M059J (cell line): ENCODE measurements around the gene TFEB. TPM values are rescaled to one million over a fixed set of nuclear protein-coding genes. Genes with fewer than 3 reads are reported as not detected.
A peak's percentile ranks its signal among the peaks of the same experiment; 100 is the strongest.

Experiments
- DNase-seq: peaks from one replicate; pipeline ENCODE4 v3.0.0-alpha.2; 2012; ENCODE audit warnings: low read depth
- total RNA-seq: library from RNA; depleted of rRNA; stranded (reverse); fragments of >200 nt; shearing (Covaris generic); gene quantifications from 2 replicates; pipeline ENCODE4 v1.2.3, GENCODE V29; 2014; rRNA removed

Gene TFEB
- total RNA-seq, result 6.1 and 7.2 TPM in 2 replicates

DNA sequence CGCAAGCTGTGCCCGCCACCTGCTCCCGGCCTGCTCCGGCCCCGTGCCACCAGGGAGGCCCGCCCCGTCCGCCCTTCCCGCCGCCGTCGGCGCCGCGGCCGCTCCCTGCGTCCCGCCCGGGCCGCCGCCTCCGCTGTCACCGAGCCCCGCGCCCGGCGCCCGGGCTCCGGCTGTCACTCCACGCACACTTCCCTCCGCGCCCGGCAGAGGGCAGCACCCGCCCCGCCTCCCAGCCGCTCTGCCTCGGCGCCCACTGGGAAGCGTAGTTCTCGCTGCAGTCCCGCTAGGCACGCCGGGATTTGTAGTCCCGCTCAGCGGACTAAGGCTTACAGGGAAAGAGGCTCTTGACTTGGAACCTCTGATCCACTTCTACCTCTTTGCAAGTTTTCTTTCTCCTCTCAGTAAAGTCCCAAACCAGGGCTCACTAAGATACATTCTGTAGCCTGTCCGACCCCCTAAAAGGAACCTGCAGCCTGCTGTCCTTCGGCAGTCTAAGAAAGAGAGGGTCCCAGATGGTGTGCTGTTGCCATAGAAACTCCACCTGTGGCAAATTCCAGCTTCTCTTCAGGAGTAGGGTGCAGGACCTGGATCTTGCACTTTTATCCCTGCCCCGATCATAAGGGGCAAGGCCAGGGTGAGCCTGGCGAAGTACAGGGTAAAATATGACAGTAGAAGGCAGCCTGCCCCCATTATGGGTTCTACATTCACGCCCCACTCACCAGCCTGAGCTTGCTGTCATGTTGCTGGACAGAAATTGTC, at the start of gene TFEB:
Gene TFEB (minus strand): TSS at position 182 of the 759 bp plus-strand sequence. CDS start 44,395 bp downstream, outside the sequence.
- DNase-seq, result peak; percentile 92

DNA sequence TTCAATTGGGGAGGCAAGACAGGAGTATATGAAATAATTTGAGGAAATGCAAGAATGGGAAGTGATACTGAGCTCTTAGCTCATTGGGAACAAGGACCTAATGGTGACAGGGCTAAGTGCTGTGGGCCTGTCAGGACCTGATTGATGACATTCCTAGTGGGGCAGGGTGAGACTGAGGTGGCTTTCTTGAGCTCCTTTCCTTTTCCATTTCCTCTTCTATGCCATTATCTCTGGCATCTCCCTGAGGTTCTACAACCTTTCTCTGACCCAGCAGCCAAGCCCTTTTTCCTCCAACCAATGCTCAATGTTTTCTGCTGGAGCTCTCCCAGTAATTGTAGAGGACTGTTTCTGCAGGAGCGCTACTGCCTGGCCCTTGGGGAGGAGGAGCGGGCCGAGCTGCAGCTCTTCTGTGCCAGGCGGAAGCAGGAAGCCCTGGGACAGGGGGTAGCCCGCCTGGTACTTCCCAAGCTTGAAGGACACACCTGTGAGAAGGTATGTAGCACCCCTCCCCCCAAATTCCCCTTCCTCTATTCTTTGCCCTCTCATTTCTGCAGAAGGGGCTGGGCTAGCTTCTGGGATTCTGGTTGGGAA, 49.3 kb upstream of the TFEB start:
- peak; percentile 32 for DNase-seq

DNA sequence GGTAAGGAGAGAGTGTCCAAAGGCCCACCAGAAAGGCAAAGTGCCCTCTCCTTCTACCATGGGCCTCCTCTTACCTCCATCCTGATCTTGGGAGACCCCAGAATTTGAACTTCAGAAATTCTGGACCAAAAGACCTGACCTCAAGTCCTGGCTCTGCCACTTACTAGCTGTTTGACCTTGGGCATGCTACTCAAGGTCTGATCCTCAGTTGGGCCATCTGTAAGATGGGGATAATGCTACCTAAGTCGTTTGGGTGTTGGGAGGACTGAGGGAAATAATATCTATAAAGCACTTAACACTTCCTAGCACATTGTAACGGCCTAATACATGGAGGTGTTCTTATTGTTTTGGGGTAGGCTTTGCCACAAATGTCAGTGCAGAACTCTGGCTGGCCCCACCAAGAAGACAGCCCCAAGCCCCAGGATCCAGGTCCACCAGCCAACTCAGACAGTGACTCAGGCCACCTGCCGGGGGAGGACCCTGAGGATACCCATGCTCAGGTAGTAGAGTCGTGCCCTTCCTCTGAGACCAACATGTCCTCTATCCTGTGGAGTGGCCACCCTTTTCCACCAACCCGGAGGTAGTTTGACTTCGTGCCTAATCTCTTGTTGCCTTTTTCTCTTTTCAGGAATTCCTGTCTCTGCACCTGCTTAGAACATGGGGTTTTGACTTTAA, 47.8 kb upstream of the TFEB start:
- DNase-seq, result no peak

DNA sequence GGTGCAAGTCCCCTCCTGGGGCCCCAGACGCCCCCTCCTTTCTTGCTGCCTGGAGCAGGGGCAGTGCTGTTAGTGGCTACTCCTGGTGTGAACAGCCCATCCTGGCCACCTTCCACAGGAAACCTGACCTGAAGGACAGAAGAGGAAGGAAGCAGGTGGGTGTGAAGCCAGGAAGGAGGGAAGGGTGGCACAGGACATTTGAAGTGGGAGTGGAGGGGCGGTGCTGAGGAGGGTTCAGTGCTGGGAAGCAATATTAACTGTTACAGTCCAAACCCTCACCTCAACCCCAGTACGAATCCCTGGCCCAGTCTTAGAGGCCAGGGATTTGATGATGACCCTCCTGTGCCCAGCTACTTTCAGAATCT, 45.9 kb upstream of the TFEB start:
- peak; percentile 21 for DNase-seq

DNA sequence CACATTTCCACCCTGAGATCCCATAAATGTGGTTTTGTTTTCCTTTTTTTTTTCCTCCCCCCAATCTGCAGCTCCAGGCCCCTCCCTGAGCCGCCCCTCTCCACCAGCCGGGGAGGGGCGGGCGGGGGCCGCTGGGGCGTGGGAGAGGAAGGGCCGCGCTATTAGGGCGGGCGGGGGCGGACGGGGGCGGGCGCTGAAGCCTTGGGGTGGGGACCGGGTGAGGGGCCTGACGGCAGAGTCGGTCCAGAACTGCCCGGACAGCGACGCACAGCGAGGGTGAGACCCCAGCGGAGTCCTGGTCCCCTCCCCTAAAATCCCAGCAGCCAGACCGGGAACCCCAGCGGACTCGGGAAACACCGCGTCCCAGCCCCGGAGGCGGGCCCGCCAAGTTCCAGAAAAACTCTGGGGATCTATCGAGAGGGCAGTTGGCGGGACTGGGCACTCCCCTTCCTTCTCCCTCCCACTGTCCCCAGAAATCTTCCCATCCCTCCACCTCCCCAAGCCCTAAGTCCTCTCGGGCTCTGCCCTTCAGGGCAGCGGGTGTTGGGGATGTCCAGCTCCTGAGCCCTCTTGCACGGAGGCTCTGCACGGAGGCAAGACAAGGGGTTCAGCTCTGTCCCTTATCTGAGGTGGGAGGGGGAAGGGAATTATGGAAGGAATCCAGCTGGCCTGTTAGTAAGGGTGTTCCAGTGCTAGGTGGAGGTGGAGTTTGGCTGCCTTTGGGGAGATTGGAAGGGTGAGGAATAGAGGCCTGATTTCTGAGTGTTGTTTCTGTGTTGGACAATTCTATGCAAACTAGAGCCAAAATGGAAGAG, 45.4 kb upstream of the TFEB start, which contains the start of gene PRICKLE4:
Gene PRICKLE4 (plus strand): TSS at position 232 of the 815 bp plus-strand sequence. CDS start 2,692 bp downstream, outside the sequence.
- peak; percentile 76 for DNase-seq

DNA sequence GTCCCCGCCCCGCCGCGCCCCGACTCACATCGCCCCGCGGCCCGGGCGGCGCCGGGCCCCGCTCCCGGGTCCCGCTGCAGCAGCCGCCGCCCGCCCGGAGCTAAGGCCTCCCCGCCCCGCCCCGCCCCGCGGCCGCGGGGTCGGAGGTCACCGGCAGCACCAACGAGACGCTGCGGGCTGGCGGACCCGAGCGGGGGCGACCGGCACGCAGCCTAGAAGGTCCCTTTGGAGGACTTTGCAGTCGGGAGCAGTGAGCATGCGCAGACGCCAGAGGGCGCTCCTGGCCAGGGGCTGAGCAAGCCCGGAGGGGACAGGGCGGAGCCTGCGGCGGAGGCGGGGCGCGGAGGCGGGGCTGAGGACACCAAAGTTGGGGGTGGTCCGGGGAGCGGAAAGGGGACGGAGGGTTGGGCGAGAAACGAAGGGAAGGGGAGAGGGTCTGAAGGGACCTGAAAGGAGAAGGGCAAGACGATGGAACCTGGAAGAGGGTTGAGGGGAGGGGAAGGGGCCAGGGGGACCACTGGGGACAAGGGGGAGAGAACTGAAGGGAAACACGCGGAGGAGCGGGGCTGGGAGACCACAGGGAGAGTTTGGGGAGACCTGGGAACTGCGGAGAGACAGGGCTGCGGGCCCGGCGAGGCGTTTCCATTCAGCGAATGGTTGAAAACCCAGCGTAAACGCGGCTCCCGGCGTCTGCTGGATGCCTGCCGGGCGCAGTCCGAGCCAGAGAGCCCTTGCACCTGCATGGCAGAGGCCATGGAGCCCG, 44.6 kb upstream of the TFEB start, which contains the start of gene FRS3:
Gene FRS3 (minus strand): TSS at position 113 of the 763 bp plus-strand sequence. CDS start 2,913 bp downstream, outside the sequence.
- DNase-seq, result peak; percentile 89

GRCh38 chr6:41779336-41779735, 43.9 kb upstream of the TFEB start:
- DNase-seq, result no peak

DNA sequence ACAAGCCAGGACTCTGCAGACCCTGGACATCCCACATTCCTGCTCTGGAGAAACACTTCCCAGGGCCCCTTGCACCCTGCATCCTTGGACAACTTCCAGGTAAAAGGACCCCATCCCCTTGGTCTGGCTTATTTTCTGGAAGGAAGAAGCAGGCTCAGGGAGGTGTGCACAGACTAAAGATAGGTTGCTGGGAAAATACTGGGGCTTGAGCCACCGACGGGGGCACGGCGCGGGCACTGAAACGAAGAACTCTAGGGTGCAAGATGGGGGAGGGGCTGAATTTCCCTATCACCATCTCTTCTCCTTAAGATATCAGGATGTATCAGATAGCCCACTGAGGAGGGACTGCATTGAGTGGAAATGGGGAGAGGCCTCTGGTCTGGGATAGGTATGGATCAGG, 43.5 kb upstream of the TFEB start:
- no peak for DNase-seq

- DNase-seq, result no peak
Observed at GRCh38 chr6:41777551-41778285, 42.3 kb upstream of the TFEB start.

- DNase-seq, result no peak
Observed at GRCh38 chr6:41775293-41775882, 40.0 kb upstream of the TFEB start.

DNA sequence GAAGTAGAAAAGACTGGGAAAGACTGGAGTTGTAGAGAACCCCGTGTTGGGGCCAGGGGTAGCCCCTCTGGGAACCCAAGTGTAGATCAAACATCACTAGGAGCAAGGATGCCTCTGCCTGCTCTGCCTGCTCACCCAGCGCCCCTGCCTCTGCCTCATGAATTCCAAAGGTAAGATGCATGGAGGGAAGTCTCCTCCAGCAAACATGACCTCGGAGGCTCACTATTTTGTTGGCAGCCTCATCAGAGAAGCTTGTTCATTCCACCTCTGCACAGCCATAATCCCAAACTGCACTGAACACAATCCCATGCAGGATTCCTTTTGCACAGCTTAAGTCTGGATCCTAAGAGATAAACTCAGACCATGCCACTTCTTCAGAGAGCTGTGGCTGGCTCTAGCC, 39.4 kb upstream of the TFEB start:
- no peak for DNase-seq

- DNase-seq, result no peak
Observed at GRCh38 chr6:41771058-41771983, 35.9 kb upstream of the TFEB start.

GRCh38 chr6:41770381-41771057, 35.1 kb upstream of the TFEB start:
- DNase-seq, result no peak

GRCh38 chr6:41769376-41769775, 34.0 kb upstream of the TFEB start:
- no peak for DNase-seq

GRCh38 chr6:41768545-41769308, 33.3 kb upstream of the TFEB start:
- no peak for DNase-seq

DNA sequence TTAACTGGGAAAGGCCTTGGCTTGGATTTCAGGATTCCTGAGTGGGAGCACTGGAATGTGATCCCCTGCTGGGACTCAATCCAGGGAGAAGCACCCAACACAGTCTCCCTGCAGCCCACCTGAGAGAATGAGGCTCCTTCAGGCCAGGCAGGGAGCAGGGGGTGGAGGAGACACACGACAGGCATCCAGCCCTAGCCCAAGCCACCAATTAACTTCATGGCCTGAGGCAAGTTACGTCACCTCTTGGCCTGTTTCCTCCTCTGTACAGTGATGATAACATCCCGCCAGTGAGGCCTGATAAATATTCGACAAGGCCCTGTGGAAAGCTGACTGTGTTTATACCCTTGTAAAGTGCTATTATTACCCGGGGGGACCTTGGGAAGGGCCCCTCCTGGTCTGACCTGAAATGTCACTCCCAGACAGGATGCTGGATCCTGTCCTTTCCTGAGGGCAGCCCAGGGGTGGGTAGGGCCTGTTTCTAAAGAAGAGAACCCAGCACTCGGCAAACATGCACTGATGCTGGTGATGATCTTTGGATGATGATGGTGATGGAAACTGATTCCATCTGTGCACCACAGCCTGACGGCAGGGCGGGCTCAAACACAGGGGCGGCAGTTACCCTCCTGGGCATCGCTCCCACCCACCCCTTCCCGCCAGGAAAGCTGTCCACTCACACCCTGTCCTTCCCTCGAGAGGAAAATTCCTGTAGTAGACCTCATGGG, 31.9 kb upstream of the TFEB start:
- DNase-seq, result peak; percentile 98
